DND-41 (cell line): Measurements from ENCODE around the gene GSTO1.

Experiments
- ATAC-seq: fragments of 200-7000 bp; cut with Tn5 transposase; 3 replicates; pipeline ENCODE4 v1.9.1; 2021; ENCODE audit warnings: low read depth; ENCODE audit not compliant: insufficient read depth
- DNase-seq: peaks from one replicate; pipeline ENCODE4 v3.0.0-alpha.2; 2020
- H2AFZ ChIP-seq: 2 replicates; pipeline ENCODE4 v1.6.0; 2012; ENCODE audit warnings: low read depth, low read length
- H3K27ac ChIP-seq: 2 replicates; pipeline ENCODE4 v1.5.1; 2012; ENCODE audit warnings: low read length, inconsistent platforms
- H3K27me3 ChIP-seq: fragments of 200-600 bp; sonication (generic); 2 replicates; pipeline ENCODE4 v1.6.0; 2012; ENCODE audit warnings: low read length, mild to moderate bottlenecking, inconsistent platforms; ENCODE audit not compliant: insufficient read depth, poor library complexity
- H3K36me3 ChIP-seq: 2 replicates; pipeline ENCODE4 v1.5.1; 2012; ENCODE audit warnings: low read length, inconsistent platforms; ENCODE audit not compliant: insufficient read depth
- H3K4me1 ChIP-seq: 2 replicates; pipeline ENCODE4 v1.5.1; 2012; ENCODE audit warnings: mild to moderate bottlenecking, low read length; ENCODE audit not compliant: insufficient read depth
- H3K4me2 ChIP-seq: 2 replicates; pipeline ENCODE4 v1.6.0; 2012; ENCODE audit warnings: mild to moderate bottlenecking, moderate library complexity, low read length, inconsistent platforms; ENCODE audit not compliant: insufficient read depth
- H3K4me3 ChIP-seq, 2 experiments: fragments of 200-600 bp in 1 of 2; shearing (Covaris generic) in 1 of 2; 2 replicates each; pipeline ENCODE4 v1.5.1; 2012 to 2016; ENCODE audit warnings: inconsistent platforms in 2 of 2, low read length in 2 of 2, mild to moderate bottlenecking in 2 of 2, low read depth in 1 of 2, moderate library complexity in 1 of 2
- H3K79me2 ChIP-seq: 2 replicates; pipeline ENCODE4 v1.6.0; 2012; ENCODE audit warnings: low read length, inconsistent platforms; ENCODE audit not compliant: insufficient read depth
- H3K9ac ChIP-seq: 2 replicates; pipeline ENCODE4 v1.6.0; 2012; ENCODE audit warnings: low read depth, mild to moderate bottlenecking, inconsistent platforms, low read length, moderate library complexity
- H3K9me3 ChIP-seq: 2 replicates; pipeline ENCODE4 v1.5.1; 2012; ENCODE audit warnings: low read length, moderate library complexity, mild to moderate bottlenecking, inconsistent platforms; ENCODE audit not compliant: insufficient read depth, severe bottlenecking
- H4K20me1 ChIP-seq: 2 replicates; pipeline ENCODE4 v1.6.0; 2012; ENCODE audit warnings: low read length; ENCODE audit not compliant: insufficient read depth
- EZH2 ChIP-seq: IDR thresholded peaks from 3 replicates; pipeline ENCODE4 v1.6.1; 2012; ENCODE audit warnings: borderline replicate concordance, low read depth, mild to moderate bottlenecking, moderate library complexity, low read length, inconsistent platforms; ENCODE audit not compliant: severe bottlenecking
- TF ChIP-seq, protein P1 (sequence below): IDR thresholded peaks from 2 replicates; pipeline ENCODE4 v1.5.1; 2012; ENCODE audit warnings: borderline replicate concordance, low read length, moderate library complexity, mild to moderate bottlenecking; ENCODE audit not compliant: poor library complexity, severe bottlenecking; ENCODE audit errors: extremely low read depth

The GSTO1 gene

DNA sequence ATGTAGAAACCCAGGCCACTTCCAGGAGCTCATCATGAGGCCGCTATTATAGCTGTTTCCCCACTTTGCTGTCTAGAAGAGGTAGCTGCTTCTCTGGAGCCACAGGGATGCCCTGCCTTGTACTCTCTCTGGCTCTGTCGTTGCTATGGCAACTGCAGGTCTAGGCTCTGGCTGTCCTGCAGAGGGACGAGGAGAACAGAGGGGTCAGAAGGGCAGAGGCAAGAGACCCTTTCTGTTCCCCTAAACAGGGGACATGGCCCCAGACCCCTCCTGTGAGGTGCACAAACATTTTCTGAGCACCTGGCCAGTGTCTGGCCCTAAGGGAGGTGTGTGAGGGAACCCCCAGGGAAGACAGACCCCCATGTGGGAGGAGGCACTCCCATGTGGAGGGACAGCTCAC, 52.2 kb downstream of the GSTO1 start:
- Histone ChIP-seq H3K9me3 (no peaks in the 10 kb centered on the region), H3K36me3 (peaks cover 17% of the 10 kb centered on the region; the same call in 1 of the 2 replicates), H3K27ac (no peak overlapping the region), H4K20me1 (peaks cover 28% of the 10 kb centered on the region), H3K9ac (no peak overlapping the region), H3K27me3 (no peaks in the 10 kb centered on the region), H2AFZ (no peak overlapping the region), H3K79me2 (no peaks in the 10 kb centered on the region), H3K4me1 (no peaks in the 10 kb centered on the region), H3K4me2 (no peak overlapping the region), H3K4me3 (no peak overlapping the region)
- no peak for ATAC-seq
- DNase-seq, result no peak
- TF ChIP-seq EZH2, result no peak
- TF ChIP-seq, protein P1, sequence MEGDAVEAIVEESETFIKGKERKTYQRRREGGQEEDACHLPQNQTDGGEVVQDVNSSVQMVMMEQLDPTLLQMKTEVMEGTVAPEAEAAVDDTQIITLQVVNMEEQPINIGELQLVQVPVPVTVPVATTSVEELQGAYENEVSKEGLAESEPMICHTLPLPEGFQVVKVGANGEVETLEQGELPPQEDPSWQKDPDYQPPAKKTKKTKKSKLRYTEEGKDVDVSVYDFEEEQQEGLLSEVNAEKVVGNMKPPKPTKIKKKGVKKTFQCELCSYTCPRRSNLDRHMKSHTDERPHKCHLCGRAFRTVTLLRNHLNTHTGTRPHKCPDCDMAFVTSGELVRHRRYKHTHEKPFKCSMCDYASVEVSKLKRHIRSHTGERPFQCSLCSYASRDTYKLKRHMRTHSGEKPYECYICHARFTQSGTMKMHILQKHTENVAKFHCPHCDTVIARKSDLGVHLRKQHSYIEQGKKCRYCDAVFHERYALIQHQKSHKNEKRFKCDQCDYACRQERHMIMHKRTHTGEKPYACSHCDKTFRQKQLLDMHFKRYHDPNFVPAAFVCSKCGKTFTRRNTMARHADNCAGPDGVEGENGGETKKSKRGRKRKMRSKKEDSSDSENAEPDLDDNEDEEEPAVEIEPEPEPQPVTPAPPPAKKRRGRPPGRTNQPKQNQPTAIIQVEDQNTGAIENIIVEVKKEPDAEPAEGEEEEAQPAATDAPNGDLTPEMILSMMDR, result no peak

- H3K9ac ChIP-seq, result no peak overlapping the region
- no peaks in the 10 kb centered on the region for H3K4me1 ChIP-seq
- no peak overlapping the region for H3K27ac ChIP-seq
- TF ChIP-seq EZH2, result no peak
- TF ChIP-seq, protein P1, result no peak
- no peaks in the 10 kb centered on the region for H3K9me3 ChIP-seq
- ATAC-seq (no peak), DNase-seq (no peak)
- H2AFZ ChIP-seq, result no peak overlapping the region
- no peaks in the 10 kb centered on the region for H3K27me3 ChIP-seq
- peaks cover 33% of the 10 kb centered on the region for H4K20me1 ChIP-seq
- no peak overlapping the region for H3K4me2 ChIP-seq
- no peaks in the 10 kb centered on the region for H3K79me2 ChIP-seq
- peaks cover 22% of the 10 kb centered on the region for H3K36me3 ChIP-seq
- no peak overlapping the region for H3K4me3 ChIP-seq
Measured at GRCh38 chr10:104307576-104308438, 53.1 kb downstream of the GSTO1 start.

GRCh38 chr10:104308439-104308903, 53.8 kb downstream of the GSTO1 start:
- Histone ChIP-seq H3K9ac (no peak overlapping the region), H3K79me2 (no peaks in the 10 kb centered on the region), H3K9me3 (no peaks in the 10 kb centered on the region), H3K4me1 (no peaks in the 10 kb centered on the region), H4K20me1 (peaks cover 39% of the 10 kb centered on the region), H3K27ac (no peak overlapping the region), H2AFZ (no peak overlapping the region), H3K4me3 (no peak overlapping the region), H3K27me3 (no peaks in the 10 kb centered on the region), H3K36me3 (peaks cover 29% of the 10 kb centered on the region), H3K4me2 (no peak overlapping the region)
- ATAC-seq (peak; percentile 75), DNase-seq (peak; percentile 40)
- TF ChIP-seq, protein P1, result no peak
- TF ChIP-seq EZH2, result no peak
